Measurements from ENCODE around the gene AP5M1. TPM values are rescaled to one million over a fixed set of nuclear protein-coding genes. Genes with fewer than 3 reads are reported as not detected.
A peak's percentile ranks its signal among the peaks of the same experiment; 100 is the strongest.

The AP5M1 gene
- total RNA-seq, 1 donor from 2014 or later, result 79.1 TPM

DNA sequence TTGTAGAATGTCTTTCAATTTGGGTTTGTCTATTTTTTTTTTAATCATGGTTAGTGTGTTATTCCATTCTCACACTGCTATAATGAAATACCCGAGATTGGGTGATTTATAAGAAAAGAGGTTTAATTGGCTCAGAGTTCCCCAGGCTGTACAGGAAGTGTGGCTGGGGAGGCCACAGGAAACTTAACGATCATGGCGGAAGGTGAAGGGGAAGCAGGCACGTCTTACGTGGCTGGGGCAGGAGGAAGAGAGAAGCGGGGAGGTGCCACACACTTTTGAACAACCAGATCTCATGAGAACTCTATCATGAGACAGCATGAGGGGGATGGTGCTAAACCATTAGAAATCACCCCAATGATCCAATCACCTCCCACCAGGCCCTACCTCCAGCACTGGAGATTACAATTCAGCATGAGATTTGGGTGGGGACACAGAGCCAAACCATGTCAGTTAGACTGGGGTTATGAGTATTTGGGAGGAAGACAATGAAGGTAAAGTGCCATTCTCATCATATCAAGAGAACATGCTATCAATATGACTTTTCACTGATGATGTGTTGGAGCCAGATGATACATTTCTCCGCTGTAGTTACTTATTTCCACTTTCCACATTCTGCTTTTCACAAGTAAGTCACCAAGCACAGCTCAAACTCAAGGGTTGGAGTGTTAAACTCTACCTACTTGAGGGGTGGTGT is 45.8 kb downstream of the AP5M1 start:
- no peak overlapping the region for H3K4me3 Mint-ChIP-seq
- H3K9me3 ChIP-seq (ENCODE audit: low read depth), result no peaks in the 10 kb centered on the region
- H3K36me3 ChIP-seq, result no peaks in the 10 kb centered on the region
- no peak overlapping the region for H3K4me2 ChIP-seq
- H3F3A ChIP-seq (ENCODE audit: low read depth), result no peaks in the 10 kb centered on the region
- no peaks in the 10 kb centered on the region for H4K20me1 ChIP-seq (ENCODE audit: low read depth)
- H3K27me3 Mint-ChIP-seq (ENCODE audit: insufficient read depth, low read depth), result no peaks in the 10 kb centered on the region
- no peak overlapping the region for H2AFZ ChIP-seq (replicated peaks)
- no peak overlapping the region for H3K9ac ChIP-seq
- H3K4me3 ChIP-seq, result no peak overlapping the region
- H3K79me2 ChIP-seq (ENCODE audit: low read depth), result no peaks in the 10 kb centered on the region
- TF ChIP-seq, protein P1, sequence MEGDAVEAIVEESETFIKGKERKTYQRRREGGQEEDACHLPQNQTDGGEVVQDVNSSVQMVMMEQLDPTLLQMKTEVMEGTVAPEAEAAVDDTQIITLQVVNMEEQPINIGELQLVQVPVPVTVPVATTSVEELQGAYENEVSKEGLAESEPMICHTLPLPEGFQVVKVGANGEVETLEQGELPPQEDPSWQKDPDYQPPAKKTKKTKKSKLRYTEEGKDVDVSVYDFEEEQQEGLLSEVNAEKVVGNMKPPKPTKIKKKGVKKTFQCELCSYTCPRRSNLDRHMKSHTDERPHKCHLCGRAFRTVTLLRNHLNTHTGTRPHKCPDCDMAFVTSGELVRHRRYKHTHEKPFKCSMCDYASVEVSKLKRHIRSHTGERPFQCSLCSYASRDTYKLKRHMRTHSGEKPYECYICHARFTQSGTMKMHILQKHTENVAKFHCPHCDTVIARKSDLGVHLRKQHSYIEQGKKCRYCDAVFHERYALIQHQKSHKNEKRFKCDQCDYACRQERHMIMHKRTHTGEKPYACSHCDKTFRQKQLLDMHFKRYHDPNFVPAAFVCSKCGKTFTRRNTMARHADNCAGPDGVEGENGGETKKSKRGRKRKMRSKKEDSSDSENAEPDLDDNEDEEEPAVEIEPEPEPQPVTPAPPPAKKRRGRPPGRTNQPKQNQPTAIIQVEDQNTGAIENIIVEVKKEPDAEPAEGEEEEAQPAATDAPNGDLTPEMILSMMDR (IDR thresholded peaks at IDR 0.05), result no peak
- TF ChIP-seq EZH2 (IDR thresholded peaks at IDR 0.05), result no peak
- no peak for TF ChIP-seq EZH2phosphoT487 (IDR thresholded peaks at IDR 0.05)
- H3K27ac ChIP-seq, result no peak overlapping the region
- peak overlapping the region; percentile 10 for H3K27ac Mint-ChIP-seq
- H3K4me1 Mint-ChIP-seq, result peaks cover 9% of the 10 kb centered on the region
- peaks cover 15% of the 10 kb centered on the region for H3K9me3 Mint-ChIP-seq
- peaks cover 3% of the 10 kb centered on the region for H3K36me3 Mint-ChIP-seq
- no peak for DNase-seq (ENCODE audit: low spot score)
- no peaks in the 10 kb centered on the region for H3K4me1 ChIP-seq
- H3K27me3 ChIP-seq, result no peaks in the 10 kb centered on the region

DNA sequence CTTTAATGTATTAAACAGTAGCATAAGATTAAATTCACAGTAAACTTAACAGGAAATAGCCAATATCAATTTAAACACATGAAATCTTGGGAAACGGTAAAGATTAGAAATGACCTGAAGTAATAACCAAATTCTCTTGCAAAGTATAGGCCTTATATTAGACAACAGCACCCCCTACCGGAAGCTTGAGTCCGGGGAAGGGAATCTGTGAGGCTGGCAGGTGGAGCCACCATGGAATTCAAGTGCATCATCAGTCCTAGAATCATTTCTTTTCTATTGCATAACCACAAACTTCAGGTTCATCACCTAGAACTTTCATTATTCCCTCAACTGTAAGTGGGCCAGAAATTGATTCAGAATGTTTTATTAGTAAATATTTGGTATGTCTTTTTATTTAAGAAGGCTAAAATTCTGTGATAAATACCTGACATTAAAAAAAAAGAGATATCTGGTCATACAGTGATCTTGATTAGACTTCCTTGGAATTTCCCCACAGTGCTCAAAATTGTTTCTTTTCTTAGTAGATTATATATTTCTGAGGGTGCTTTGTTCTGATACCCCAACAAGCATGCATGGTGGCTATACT is 48.6 kb downstream of the AP5M1 start:
- H3K27ac ChIP-seq, result no peak overlapping the region
- H3K4me3 ChIP-seq, result no peak overlapping the region
- no peak overlapping the region for H2AFZ ChIP-seq (replicated peaks)
- H3K9me3 ChIP-seq (ENCODE audit: low read depth), result no peaks in the 10 kb centered on the region
- Mint-ChIP-seq H3K36me3 (peaks cover 3% of the 10 kb centered on the region), H3K27me3 (ENCODE audit: insufficient read depth, low read depth) (no peaks in the 10 kb centered on the region), H3K4me3 (no peak overlapping the region), H3K9me3 (peaks cover 13% of the 10 kb centered on the region), H3K4me1 (peaks cover 9% of the 10 kb centered on the region), H3K27ac (no peak overlapping the region)
- no peaks in the 10 kb centered on the region for H3K27me3 ChIP-seq
- no peak for TF ChIP-seq EZH2 (IDR thresholded peaks at IDR 0.05)
- TF ChIP-seq, protein P1 (IDR thresholded peaks at IDR 0.05), result peak; percentile 98
- peak; percentile 87 for DNase-seq (ENCODE audit: low spot score)
- no peaks in the 10 kb centered on the region for H3K36me3 ChIP-seq
- no peak overlapping the region for H3K4me2 ChIP-seq
- H4K20me1 ChIP-seq (ENCODE audit: low read depth), result no peaks in the 10 kb centered on the region
- H3K9ac ChIP-seq, result no peak overlapping the region
- no peaks in the 10 kb centered on the region for H3K79me2 ChIP-seq (ENCODE audit: low read depth)
- H3K4me1 ChIP-seq, result no peaks in the 10 kb centered on the region
- no peaks in the 10 kb centered on the region for H3F3A ChIP-seq (ENCODE audit: low read depth)

DNA sequence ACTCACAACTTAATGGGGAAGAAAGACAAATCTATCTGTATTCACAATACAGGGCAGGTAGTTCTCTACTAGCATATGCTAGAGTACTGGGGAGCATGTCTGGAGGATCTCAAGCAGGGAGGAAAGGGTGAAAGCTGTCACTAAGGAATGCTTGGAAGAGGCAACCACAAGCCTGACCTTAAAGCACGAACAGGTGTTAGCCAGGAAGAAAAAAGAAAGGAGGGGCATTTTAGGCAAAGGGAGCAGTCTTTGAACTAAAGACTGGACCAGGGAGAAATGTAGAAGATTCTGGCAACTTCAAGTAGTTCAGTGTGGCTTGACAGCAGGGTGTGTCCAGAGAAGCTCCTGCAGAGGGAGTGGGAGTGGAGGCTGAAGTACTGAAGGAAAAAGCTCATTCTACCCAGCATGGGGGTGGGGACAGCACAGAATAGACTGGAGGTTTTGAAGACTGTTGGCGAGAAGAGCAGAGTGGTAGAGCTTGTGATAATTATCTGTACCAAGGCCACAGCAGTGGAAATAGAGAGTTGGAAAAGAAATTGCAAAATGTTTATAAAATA is 50.9 kb downstream of the AP5M1 start:
- no peak overlapping the region for H3K9ac ChIP-seq
- H3K36me3 ChIP-seq, result no peaks in the 10 kb centered on the region
- no peak overlapping the region for H2AFZ ChIP-seq (replicated peaks)
- peaks cover 9% of the 10 kb centered on the region for H3K4me1 Mint-ChIP-seq
- H3K79me2 ChIP-seq (ENCODE audit: low read depth), result no peaks in the 10 kb centered on the region
- H3K27me3 Mint-ChIP-seq (ENCODE audit: insufficient read depth, low read depth), result no peaks in the 10 kb centered on the region
- no peak overlapping the region for H3K27ac ChIP-seq
- H3K27me3 ChIP-seq, result no peaks in the 10 kb centered on the region
- H3K4me1 ChIP-seq, result no peaks in the 10 kb centered on the region
- H3K4me3 ChIP-seq, result no peak overlapping the region
- H3K36me3 Mint-ChIP-seq, result no peaks in the 10 kb centered on the region
- no peaks in the 10 kb centered on the region for H4K20me1 ChIP-seq (ENCODE audit: low read depth)
- H3K27ac Mint-ChIP-seq, result no peak overlapping the region
- no peak overlapping the region for H3K4me3 Mint-ChIP-seq
- no peak for TF ChIP-seq EZH2 (IDR thresholded peaks at IDR 0.05)
- TF ChIP-seq EZH2phosphoT487 (IDR thresholded peaks at IDR 0.05), result no peak
- TF ChIP-seq, protein P1 (IDR thresholded peaks at IDR 0.05), result no peak
- no peaks in the 10 kb centered on the region for H3K9me3 Mint-ChIP-seq
- no peak for DNase-seq (ENCODE audit: low spot score)
- no peak overlapping the region for H3K4me2 ChIP-seq
- no peaks in the 10 kb centered on the region for H3K9me3 ChIP-seq (ENCODE audit: low read depth)
- no peaks in the 10 kb centered on the region for H3F3A ChIP-seq (ENCODE audit: low read depth)

Measured in neural progenitor cell (in vitro differentiated cells).